ENCODE measurements around the gene DNM3.

The DNM3 gene

DNA sequence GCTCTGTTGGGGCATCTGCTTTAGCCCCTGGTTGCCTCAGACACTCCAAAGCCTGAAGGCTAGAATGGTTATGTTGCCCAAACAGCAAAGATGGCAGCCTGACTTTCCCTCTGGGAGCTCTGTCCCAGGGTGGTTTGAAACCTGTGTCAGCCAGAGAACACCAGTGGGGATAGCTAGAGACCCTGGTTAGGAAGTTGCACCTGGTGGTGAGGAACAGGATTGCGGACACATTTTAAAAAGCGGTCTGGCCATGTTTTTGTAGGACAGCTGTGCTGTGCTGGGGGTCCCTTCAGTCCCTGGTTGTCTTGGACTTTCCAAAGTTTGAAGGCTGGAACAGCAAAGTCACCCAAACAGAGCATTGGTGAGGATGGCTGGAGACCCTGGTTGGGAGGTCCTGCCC is 87.8 kb downstream of the DNM3 start:
- Mint-ChIP-seq H3K4me1 (no peaks in the 10 kb centered on the region), H3K4me3 (no peak overlapping the region), H3K36me3 (ENCODE audit: low read depth) (no peaks in the 10 kb centered on the region), H3K9me3 (peaks cover 5% of the 10 kb centered on the region), H3K27me3 (ENCODE audit: low read depth, poor library complexity) (no peaks in the 10 kb centered on the region), H3K27ac (no peak overlapping the region)
- TF ChIP-seq, protein P1, sequence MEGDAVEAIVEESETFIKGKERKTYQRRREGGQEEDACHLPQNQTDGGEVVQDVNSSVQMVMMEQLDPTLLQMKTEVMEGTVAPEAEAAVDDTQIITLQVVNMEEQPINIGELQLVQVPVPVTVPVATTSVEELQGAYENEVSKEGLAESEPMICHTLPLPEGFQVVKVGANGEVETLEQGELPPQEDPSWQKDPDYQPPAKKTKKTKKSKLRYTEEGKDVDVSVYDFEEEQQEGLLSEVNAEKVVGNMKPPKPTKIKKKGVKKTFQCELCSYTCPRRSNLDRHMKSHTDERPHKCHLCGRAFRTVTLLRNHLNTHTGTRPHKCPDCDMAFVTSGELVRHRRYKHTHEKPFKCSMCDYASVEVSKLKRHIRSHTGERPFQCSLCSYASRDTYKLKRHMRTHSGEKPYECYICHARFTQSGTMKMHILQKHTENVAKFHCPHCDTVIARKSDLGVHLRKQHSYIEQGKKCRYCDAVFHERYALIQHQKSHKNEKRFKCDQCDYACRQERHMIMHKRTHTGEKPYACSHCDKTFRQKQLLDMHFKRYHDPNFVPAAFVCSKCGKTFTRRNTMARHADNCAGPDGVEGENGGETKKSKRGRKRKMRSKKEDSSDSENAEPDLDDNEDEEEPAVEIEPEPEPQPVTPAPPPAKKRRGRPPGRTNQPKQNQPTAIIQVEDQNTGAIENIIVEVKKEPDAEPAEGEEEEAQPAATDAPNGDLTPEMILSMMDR (IDR thresholded peaks at IDR 0.05), result peak; percentile 16
- DNase-seq, result no peak

DNA sequence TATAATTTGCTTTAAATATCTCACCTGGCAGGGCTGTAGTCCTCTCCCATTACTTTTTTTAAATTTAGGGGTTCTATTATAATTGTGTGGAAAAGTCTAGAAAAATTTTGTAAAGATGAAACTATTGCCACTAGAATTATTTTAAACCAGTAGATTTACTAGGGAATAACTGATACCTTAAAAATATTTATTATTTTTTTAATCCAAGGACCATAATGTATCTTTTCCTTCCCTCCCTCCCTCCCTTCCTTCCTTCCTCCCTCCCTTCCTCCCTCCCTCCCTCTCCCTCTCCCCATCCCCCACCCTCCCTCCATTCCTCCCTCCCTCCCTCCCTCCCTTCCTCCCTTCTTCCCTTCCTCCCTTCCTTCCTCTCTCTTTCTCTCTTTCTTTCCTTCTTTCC is 90.5 kb downstream of the DNM3 start:
- H3K27ac Mint-ChIP-seq, result no peak overlapping the region
- no peak overlapping the region for H3K4me3 Mint-ChIP-seq
- no peak for DNase-seq
- TF ChIP-seq, protein P1 (IDR thresholded peaks at IDR 0.05), result no peak
- H3K9me3 Mint-ChIP-seq, result no peaks in the 10 kb centered on the region
- H3K27me3 Mint-ChIP-seq (ENCODE audit: low read depth, poor library complexity), result no peaks in the 10 kb centered on the region
- no peaks in the 10 kb centered on the region for H3K36me3 Mint-ChIP-seq (ENCODE audit: low read depth)
- H3K4me1 Mint-ChIP-seq, result no peaks in the 10 kb centered on the region

DNA sequence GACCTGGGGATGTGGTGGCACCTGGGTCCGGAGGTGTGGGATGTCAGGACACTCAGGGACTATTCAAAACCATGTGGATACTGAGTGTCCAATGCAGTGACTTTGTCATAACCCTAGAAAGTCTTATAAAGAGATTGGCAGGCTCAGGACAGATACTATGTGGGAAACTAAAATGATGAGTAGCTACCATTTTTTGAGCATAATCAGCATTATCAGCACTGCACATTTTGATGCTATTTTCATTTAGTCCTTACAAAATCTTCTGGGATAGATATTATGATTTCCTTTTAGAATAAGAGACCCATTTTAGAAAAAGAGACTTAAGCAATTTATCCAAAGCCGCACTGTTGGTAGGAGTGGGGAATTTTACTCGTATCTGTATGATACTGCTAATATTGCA is 93.4 kb downstream of the DNM3 start:
- H3K27ac Mint-ChIP-seq, result no peak overlapping the region
- H3K27me3 Mint-ChIP-seq (ENCODE audit: low read depth, poor library complexity), result peaks cover 2% of the 10 kb centered on the region
- no peaks in the 10 kb centered on the region for H3K9me3 Mint-ChIP-seq
- TF ChIP-seq, protein P1 (IDR thresholded peaks at IDR 0.05), result no peak
- no peaks in the 10 kb centered on the region for H3K4me1 Mint-ChIP-seq
- no peak for DNase-seq
- no peaks in the 10 kb centered on the region for H3K36me3 Mint-ChIP-seq (ENCODE audit: low read depth)
- no peak overlapping the region for H3K4me3 Mint-ChIP-seq

DNA sequence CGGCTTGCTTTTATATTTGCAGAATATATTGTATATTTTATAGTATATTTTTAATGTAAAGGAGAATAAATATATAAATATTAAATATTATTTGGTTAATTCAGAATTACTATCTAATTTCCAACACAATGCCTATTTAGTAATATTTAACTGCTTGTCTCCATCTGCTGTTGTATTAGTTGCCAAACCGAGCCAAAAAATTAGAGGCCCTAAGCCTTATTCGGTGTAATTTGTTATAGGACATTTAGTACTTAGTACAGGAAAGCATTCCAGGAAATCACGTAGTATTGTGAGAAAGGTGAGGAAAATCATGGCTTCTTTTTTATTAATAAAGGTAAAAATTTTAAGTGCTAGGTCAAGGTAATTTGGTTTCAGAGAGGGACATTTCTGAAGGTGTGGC is 93.8 kb downstream of the DNM3 start:
- Mint-ChIP-seq H3K4me3 (no peak overlapping the region), H3K9me3 (no peaks in the 10 kb centered on the region), H3K27ac (no peak overlapping the region), H3K36me3 (ENCODE audit: low read depth) (no peaks in the 10 kb centered on the region), H3K27me3 (ENCODE audit: low read depth, poor library complexity) (peaks cover 2% of the 10 kb centered on the region), H3K4me1 (no peaks in the 10 kb centered on the region)
- no peak for DNase-seq
- TF ChIP-seq, protein P1 (IDR thresholded peaks at IDR 0.05), result no peak

DNA sequence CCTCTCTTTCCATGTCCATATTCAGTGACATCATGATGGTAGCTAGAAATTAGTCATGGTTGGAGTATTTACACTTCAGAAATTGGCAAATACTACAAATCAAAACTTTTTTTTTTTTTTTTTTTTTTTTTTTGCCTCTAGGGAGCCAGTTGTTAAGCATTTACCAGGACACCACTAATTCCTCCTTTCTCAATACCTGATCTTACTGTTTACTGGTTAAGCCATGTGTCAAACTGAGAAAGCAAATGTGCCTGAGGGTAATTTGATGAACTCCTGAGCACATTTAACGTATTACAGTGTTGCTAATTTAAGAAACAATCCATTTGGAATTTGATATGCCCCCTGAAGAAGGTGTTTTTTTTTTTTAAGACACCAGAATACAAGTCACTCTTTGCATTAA is 94.4 kb downstream of the DNM3 start:
- H3K4me1 Mint-ChIP-seq, result no peaks in the 10 kb centered on the region
- H3K4me3 Mint-ChIP-seq, result no peak overlapping the region
- DNase-seq, result no peak
- H3K9me3 Mint-ChIP-seq, result no peaks in the 10 kb centered on the region
- TF ChIP-seq, protein P1 (IDR thresholded peaks at IDR 0.05), result no peak
- H3K27ac Mint-ChIP-seq, result no peak overlapping the region
- no peaks in the 10 kb centered on the region for H3K36me3 Mint-ChIP-seq (ENCODE audit: low read depth)
- H3K27me3 Mint-ChIP-seq (ENCODE audit: low read depth, poor library complexity), result peaks cover 2% of the 10 kb centered on the region

DNA sequence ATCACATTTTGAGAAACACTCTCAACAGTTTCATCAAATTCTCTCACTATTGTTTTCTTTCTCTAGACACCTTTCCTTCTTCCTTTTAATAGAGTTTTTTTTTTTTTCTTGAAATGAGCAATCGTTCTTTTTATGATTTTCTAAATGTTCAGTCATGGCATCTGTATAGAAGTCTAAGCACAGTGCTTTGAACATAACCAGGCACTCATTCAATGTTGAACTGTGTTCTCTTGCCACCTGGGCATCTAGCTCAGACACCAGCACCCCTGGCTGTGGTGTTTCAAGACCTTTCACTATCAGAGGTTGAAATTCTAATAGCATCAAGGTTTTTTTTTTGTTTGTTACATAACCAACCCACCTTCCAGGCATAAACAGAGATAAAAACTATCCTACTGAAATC is 96.6 kb downstream of the DNM3 start:
- peaks cover 2% of the 10 kb centered on the region for H3K27me3 Mint-ChIP-seq (ENCODE audit: low read depth, poor library complexity)
- TF ChIP-seq, protein P1 (IDR thresholded peaks at IDR 0.05), result no peak
- no peaks in the 10 kb centered on the region for H3K4me1 Mint-ChIP-seq
- H3K9me3 Mint-ChIP-seq, result no peaks in the 10 kb centered on the region
- DNase-seq, result no peak
- no peaks in the 10 kb centered on the region for H3K36me3 Mint-ChIP-seq (ENCODE audit: low read depth)
- H3K27ac Mint-ChIP-seq, result no peak overlapping the region
- no peak overlapping the region for H3K4me3 Mint-ChIP-seq
